ENCODE results near the gene MEA1. TPM values are rescaled to one million over a fixed set of nuclear protein-coding genes. Genes with fewer than 3 reads are reported as not detected.

MEA1 gene
- total RNA-seq, 1 experiment from 2014 or later: 77.6 TPM

DNA sequence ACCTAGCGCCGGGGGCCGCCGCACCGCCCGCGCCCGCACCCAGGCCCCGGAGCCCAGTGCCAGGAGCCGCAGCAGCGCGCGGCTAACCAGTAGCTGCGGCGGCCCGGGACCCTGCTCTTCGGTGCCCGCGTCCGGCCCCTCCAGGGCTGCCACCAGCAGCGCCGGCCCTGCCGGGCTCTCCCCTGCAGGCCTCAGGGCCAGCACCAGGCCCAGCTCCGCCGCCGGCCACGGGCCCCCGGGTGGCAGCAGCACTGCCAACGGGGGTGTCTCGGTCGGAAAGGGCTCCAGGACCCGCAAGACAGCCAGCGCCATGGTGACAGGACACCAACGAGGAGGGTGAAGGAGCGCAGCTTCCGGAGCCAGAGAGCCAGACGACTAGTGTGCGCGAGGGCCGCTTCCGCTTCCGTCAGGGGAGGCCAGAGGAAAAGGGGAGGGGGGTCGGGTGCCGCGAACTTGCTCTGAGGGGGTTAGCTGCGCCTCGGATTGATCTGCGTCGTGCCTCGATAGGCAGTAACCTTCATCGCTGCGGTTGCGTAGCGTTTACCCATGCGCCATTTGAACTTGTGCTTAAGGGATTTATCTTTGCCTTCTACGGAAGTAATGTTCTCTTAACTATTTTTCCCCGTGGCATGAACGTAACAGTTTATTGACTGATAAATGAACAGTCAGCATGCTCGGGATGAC, 34.8 kb downstream of the MEA1 start, which contains the start of gene PEX6:
TSS of gene PEX6 (minus strand) at position 343 of the 684 bp plus-strand sequence. CDS start at position 312, 31 bp downstream.
- TF ChIP-seq, protein P1, sequence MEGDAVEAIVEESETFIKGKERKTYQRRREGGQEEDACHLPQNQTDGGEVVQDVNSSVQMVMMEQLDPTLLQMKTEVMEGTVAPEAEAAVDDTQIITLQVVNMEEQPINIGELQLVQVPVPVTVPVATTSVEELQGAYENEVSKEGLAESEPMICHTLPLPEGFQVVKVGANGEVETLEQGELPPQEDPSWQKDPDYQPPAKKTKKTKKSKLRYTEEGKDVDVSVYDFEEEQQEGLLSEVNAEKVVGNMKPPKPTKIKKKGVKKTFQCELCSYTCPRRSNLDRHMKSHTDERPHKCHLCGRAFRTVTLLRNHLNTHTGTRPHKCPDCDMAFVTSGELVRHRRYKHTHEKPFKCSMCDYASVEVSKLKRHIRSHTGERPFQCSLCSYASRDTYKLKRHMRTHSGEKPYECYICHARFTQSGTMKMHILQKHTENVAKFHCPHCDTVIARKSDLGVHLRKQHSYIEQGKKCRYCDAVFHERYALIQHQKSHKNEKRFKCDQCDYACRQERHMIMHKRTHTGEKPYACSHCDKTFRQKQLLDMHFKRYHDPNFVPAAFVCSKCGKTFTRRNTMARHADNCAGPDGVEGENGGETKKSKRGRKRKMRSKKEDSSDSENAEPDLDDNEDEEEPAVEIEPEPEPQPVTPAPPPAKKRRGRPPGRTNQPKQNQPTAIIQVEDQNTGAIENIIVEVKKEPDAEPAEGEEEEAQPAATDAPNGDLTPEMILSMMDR (conservative IDR thresholded peaks at IDR 0.05): no peak
- TF ChIP-seq EZH2 (IDR thresholded peaks at IDR 0.05; ENCODE audit: low read depth): no peak
- H3K79me2 ChIP-seq (ENCODE audit: low read depth): peaks cover 22% of the 10 kb centered on the region
- no peaks in the 10 kb centered on the region for H4K20me1 ChIP-seq (ENCODE audit: insufficient read depth)
- no peaks in the 10 kb centered on the region for H3K27me3 ChIP-seq (ENCODE audit: insufficient read depth, low read depth)
- intact Hi-C loops (cut with micrococcal nuclease; ENCODE audit: unreplicated experiment): no loop called here
- peak; percentile 72 to 81 for DNase-seq
- H3K36me3 ChIP-seq (ENCODE audit: low read depth): 0 out of 2 replicates have a peak, but pooled peaks cover 6% of the 10 kb centered on the region
- CTCF ChIA-PET: interaction anchor here (0.7 to 1.2 kb wide), 2 partner anchors 10 to 119 kb away, joined by 3 to 16 read pairs; no protein-coding TSS in a partner anchor
- no peaks in the 10 kb centered on the region for H3K9me3 ChIP-seq (ENCODE audit: insufficient read depth, low read depth)
- H2AFZ ChIP-seq: peak within 1 kb of the TSS; percentile 97
- H3K4me3 ChIP-seq: peak within 1 kb of the TSS; percentile 87
- 0 out of 2 replicates have a peak, but pooled peaks cover 26% of the 10 kb centered on the region for H3K4me1 ChIP-seq (replicated peaks; ENCODE audit: insufficient read depth)
- H3K9me2 ChIP-seq (ENCODE audit: insufficient read depth): no peaks in the 10 kb centered on the region
- peak within 1 kb of the TSS; percentile 95 for H3K4me2 ChIP-seq
- H3F3A ChIP-seq (ENCODE audit: insufficient read depth, low read depth): peaks cover 33% of the 10 kb centered on the region
- POLR2A ChIA-PET (ENCODE audit: unreplicated experiment): interaction anchor here (0.6 kb wide), 4 partner anchors 47 to 1138 kb away, joined by 3 to 15 read pairs (median 4); no protein-coding TSS in a partner anchor
- H3K27ac ChIP-seq: peak within 1 kb of the TSS; percentile 30
- no TSS peak for BruUV-seq (replicated peaks)

DNA sequence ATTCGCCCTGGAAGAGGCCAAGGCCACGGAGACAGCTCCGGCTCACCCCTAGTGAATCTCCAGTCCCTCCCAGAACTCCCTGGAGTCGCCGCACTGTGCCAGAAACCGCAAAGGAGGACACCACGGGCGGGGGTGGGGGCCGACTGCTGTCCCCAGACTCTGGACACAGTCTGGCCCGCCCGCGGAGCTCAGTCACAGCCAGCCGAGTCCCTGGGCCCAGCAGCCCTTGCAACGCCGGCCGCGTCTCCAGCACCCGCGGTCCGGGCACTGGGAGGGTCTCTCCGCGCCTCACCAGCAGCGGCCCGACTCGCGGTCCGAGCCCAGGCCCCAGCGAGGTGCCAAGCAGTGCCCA, 35.3 kb downstream of the MEA1 start:
- intact Hi-C loops (cut with micrococcal nuclease; ENCODE audit: unreplicated experiment): no loop called here
- no peaks in the 10 kb centered on the region for H3K27me3 ChIP-seq (ENCODE audit: insufficient read depth, low read depth)
- H3K4me2 ChIP-seq: peak overlapping the region; percentile 95
- ChIA-PET POLR2A (ENCODE audit: unreplicated experiment) (interaction anchor here (0.6 to 0.9 kb wide), 4 partner anchors 49 to 1138 kb away, joined by 3 to 15 read pairs (median 4); partner anchors contain the start of genes CNPY3 and ZNF318), CTCF (interaction anchor here (0.7 to 1.2 kb wide), 2 partner anchors 10 to 119 kb away, joined by 3 to 16 read pairs; no protein-coding TSS in a partner anchor)
- no peaks in the 10 kb centered on the region for H3K9me2 ChIP-seq (ENCODE audit: insufficient read depth)
- peak in 1 of 2 experiments; percentile 26 for DNase-seq
- H3K79me2 ChIP-seq (ENCODE audit: low read depth): peaks cover 22% of the 10 kb centered on the region
- peak overlapping the region; percentile 30; the same call in 1 of the 2 replicates for H3K27ac ChIP-seq
- no TSS peak for BruUV-seq (replicated peaks)
- H3K4me3 ChIP-seq: peak overlapping the region; percentile 87
- 0 out of 2 replicates have a peak, but pooled peaks cover 6% of the 10 kb centered on the region for H3K36me3 ChIP-seq (ENCODE audit: low read depth)
- H4K20me1 ChIP-seq (ENCODE audit: insufficient read depth): no peaks in the 10 kb centered on the region
- no peaks in the 10 kb centered on the region for H3K9me3 ChIP-seq (ENCODE audit: insufficient read depth, low read depth)
- H3K4me1 ChIP-seq (replicated peaks; ENCODE audit: insufficient read depth): 0 out of 2 replicates have a peak, but pooled peaks cover 24% of the 10 kb centered on the region
- no peak for TF ChIP-seq EZH2 (IDR thresholded peaks at IDR 0.05; ENCODE audit: low read depth)
- TF ChIP-seq, protein P1 (conservative IDR thresholded peaks at IDR 0.05): no peak
- H3F3A ChIP-seq (ENCODE audit: insufficient read depth, low read depth): peaks cover 33% of the 10 kb centered on the region
- H2AFZ ChIP-seq: peak overlapping the region; percentile 97

DNA sequence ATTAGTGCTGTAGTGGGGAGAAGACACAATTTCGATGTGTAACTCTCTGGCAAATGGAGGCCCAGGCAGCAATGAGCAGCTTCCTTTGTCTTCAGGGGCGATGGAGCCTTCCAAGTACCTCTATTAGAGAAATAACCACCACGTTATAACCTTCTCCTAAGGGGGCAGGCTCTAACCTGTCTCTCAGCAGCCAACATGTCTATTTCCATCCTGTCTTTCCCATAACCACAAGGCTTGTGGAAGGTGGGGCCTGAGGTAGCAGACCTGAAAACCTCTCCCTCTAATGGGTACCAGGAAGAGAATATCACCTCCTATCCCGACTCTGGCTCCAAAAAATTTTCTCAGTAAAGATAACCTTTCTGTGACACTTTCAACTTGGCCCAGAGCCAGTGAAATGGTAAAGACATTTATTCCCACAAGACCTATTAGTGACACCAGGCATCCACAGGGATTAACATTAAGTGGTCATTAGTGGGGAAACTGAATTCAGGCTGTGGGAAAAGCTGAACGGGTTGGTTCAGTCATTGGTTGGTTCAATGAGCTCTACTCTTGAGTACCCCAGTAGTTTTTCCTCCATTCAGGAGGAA, 38.7 kb downstream of the MEA1 start:
- H3K79me2 ChIP-seq (ENCODE audit: low read depth): peaks cover 22% of the 10 kb centered on the region
- no peak for DNase-seq
- H3K9me2 ChIP-seq (ENCODE audit: insufficient read depth): no peaks in the 10 kb centered on the region
- no peaks in the 10 kb centered on the region for H4K20me1 ChIP-seq (ENCODE audit: insufficient read depth)
- POLR2A ChIA-PET (ENCODE audit: unreplicated experiment): interaction anchor here (0.6 kb wide), 1 partner anchor 1150 kb away, joined by 3 read pairs; no protein-coding TSS in a partner anchor
- H3K36me3 ChIP-seq (ENCODE audit: low read depth): 0 out of 2 replicates have a peak, but pooled peaks cover 6% of the 10 kb centered on the region
- CTCF ChIA-PET: interaction anchor here (0.6 kb wide), 1 partner anchor 90 kb away, joined by 5 read pairs; no protein-coding TSS in a partner anchor
- BruUV-seq (replicated peaks): no TSS peak
- no peaks in the 10 kb centered on the region for H3K9me3 ChIP-seq (ENCODE audit: insufficient read depth, low read depth)
- H3K4me2 ChIP-seq: no peak overlapping the region
- H3F3A ChIP-seq (ENCODE audit: insufficient read depth, low read depth): peaks cover 54% of the 10 kb centered on the region
- H3K4me3 ChIP-seq: no peak overlapping the region
- H3K27ac ChIP-seq: no peak overlapping the region
- no peak overlapping the region for H2AFZ ChIP-seq
- peaks cover 41% of the 10 kb centered on the region for H3K4me1 ChIP-seq (replicated peaks; ENCODE audit: insufficient read depth)
- intact Hi-C loops (cut with micrococcal nuclease; ENCODE audit: unreplicated experiment): no loop called here
- no peaks in the 10 kb centered on the region for H3K27me3 ChIP-seq (ENCODE audit: insufficient read depth, low read depth)
- TF ChIP-seq EZH2 (IDR thresholded peaks at IDR 0.05; ENCODE audit: low read depth): no peak
- TF ChIP-seq, protein P1 (conservative IDR thresholded peaks at IDR 0.05): no peak

Measured in PC-9 (cell line).